HUES48 (cell line): ENCODE results near the gene ENPP3.

Source experiments
- H3K27ac ChIP-seq: one replicate; pipeline ENCODE4 v1.7.0; 2013; ENCODE audit warnings: low read depth, low read length, inconsistent platforms
- H3K27me3 ChIP-seq: 2 replicates; pipeline ENCODE4 v1.6.1; 2013; ENCODE audit warnings: mild to moderate bottlenecking, low read length; ENCODE audit not compliant: control insufficient read depth, insufficient read depth
- H3K36me3 ChIP-seq: 2 replicates; pipeline ENCODE4 v1.6.1; 2013; ENCODE audit warnings: low read length; ENCODE audit not compliant: control insufficient read depth, insufficient read depth
- H3K4me1 ChIP-seq: 2 replicates; pipeline ENCODE4 v1.6.1; 2013; ENCODE audit warnings: mild to moderate bottlenecking, low read length; ENCODE audit not compliant: control insufficient read depth, insufficient read depth
- H3K4me3 ChIP-seq: 2 replicates; pipeline ENCODE4 v1.5.1; 2013; ENCODE audit warnings: mild to moderate bottlenecking, low read depth, low read length
- H3K9ac ChIP-seq: 2 replicates; pipeline ENCODE4 v1.6.1; 2013; ENCODE audit warnings: mild to moderate bottlenecking, low read depth, low read length, moderate library complexity
- H3K9me3 ChIP-seq: 2 replicates; pipeline ENCODE4 v1.6.1; 2013; ENCODE audit warnings: low read length; ENCODE audit not compliant: control insufficient read depth, insufficient read depth

Gene ENPP3

DNA sequence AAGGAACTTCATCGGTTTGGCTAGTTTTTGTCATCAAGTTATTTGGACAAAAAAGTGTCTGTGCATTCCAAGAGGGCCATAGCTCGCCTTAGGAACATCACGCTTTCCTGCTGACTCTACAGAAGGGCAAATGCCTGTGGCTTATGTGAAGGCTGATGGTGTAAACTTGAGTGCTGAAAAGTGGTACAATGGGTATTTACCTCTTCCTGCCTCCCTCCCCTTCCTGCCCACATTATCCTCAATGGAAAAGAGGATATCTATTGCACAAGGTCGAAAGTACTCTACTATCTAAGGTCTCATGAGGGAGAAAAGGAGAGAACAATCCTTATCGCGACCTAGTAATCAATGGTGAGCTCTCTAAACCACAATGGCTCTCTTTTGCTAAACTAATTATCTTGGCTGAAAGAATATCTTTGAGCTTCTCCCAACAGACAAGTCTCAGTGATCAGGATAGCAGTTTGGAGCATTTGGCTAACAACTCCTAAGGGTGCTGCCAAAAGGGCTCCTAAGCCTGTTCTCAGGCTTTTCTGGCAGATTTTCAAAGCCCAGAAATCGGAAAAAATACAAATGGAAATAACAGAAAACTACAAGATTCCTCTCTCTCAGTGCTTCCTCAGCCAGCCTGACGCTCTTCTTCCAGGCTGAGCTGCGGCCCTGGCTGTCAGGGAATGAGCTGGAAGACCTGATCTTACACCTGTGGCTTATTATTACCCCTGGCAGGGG is 128.1 kb downstream of the ENPP3 start:
- no peaks in the 10 kb centered on the region for H3K9me3 ChIP-seq
- no peaks in the 10 kb centered on the region for H3K36me3 ChIP-seq
- no peaks in the 10 kb centered on the region for H3K27me3 ChIP-seq
- no peak overlapping the region for H3K4me3 ChIP-seq
- H3K9ac ChIP-seq: no peak overlapping the region
- H3K4me1 ChIP-seq: peaks cover 4% of the 10 kb centered on the region; the same call in 1 of the 2 replicates
- H3K27ac ChIP-seq: peak overlapping the region; percentile 40

DNA sequence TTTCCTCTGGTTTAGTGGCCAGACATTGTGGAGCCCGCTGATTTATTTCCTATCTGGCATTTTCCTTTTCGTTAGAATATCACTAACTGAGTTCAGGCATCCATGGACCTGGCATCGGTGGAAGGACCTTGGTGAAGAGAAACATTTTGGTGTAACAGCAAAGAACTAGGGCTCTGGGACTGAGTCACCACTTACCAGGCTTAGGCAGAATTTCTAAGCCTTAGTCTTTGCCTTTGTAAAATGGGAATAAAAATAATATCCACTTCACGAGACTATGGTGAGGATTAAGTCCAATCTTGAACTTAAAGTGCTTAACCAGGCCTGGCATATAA is 128.7 kb downstream of the ENPP3 start:
- Histone ChIP-seq H3K4me1 (peaks cover 4% of the 10 kb centered on the region; the same call in 1 of the 2 replicates), H3K4me3 (no peak overlapping the region), H3K9me3 (no peaks in the 10 kb centered on the region), H3K27ac (peak overlapping the region; percentile 40), H3K36me3 (no peaks in the 10 kb centered on the region), H3K9ac (no peak overlapping the region), H3K27me3 (no peaks in the 10 kb centered on the region)

DNA sequence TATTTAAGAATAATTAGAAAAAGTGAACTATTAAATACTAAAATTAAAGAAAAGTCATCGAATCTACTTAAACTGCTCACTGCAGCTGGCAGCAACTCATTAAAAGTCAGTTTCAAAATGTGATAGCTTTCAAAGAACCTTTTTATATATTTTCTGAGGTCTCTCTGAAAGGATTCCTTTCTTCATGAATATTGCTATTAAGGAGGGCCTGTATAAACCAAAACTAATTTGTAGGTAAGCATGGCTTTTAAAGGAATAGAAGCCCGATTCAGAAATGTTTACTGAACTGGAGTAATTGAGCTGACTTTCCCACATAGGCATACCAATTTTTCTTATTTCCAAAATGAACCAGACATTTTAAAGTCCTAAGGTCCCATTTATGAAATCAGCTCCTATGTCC is 129.5 kb downstream of the ENPP3 start:
- Histone ChIP-seq H3K36me3 (no peaks in the 10 kb centered on the region), H3K9me3 (no peaks in the 10 kb centered on the region), H3K27ac (no peak overlapping the region), H3K9ac (no peak overlapping the region), H3K4me3 (no peak overlapping the region), H3K4me1 (peaks cover 4% of the 10 kb centered on the region; the same call in 1 of the 2 replicates), H3K27me3 (no peaks in the 10 kb centered on the region)

GRCh38 chr6:131768964-131769363 is 131.9 kb downstream of the ENPP3 start:
- no peaks in the 10 kb centered on the region for H3K9me3 ChIP-seq
- H3K9ac ChIP-seq: no peak overlapping the region
- no peaks in the 10 kb centered on the region for H3K36me3 ChIP-seq
- no peak overlapping the region for H3K4me3 ChIP-seq
- H3K27ac ChIP-seq: no peak overlapping the region
- peaks cover 4% of the 10 kb centered on the region; the same call in 1 of the 2 replicates for H3K4me1 ChIP-seq
- H3K27me3 ChIP-seq: no peaks in the 10 kb centered on the region

GRCh38 chr6:131769385-131770141 is 132.5 kb downstream of the ENPP3 start:
- no peaks in the 10 kb centered on the region for H3K27me3 ChIP-seq
- H3K9me3 ChIP-seq: no peaks in the 10 kb centered on the region
- H3K36me3 ChIP-seq: no peaks in the 10 kb centered on the region
- no peak overlapping the region for H3K27ac ChIP-seq
- peaks cover 4% of the 10 kb centered on the region; the same call in 1 of the 2 replicates for H3K4me1 ChIP-seq
- H3K9ac ChIP-seq: no peak overlapping the region
- no peak overlapping the region for H3K4me3 ChIP-seq

GRCh38 chr6:131770776-131771175 is 133.7 kb downstream of the ENPP3 start:
- no peaks in the 10 kb centered on the region for H3K27me3 ChIP-seq
- no peaks in the 10 kb centered on the region for H3K36me3 ChIP-seq
- no peak overlapping the region for H3K27ac ChIP-seq
- no peaks in the 10 kb centered on the region for H3K9me3 ChIP-seq
- no peaks in the 10 kb centered on the region for H3K4me1 ChIP-seq
- H3K9ac ChIP-seq: no peak overlapping the region
- H3K4me3 ChIP-seq: no peak overlapping the region

- no peaks in the 10 kb centered on the region for H3K27me3 ChIP-seq
- H3K4me3 ChIP-seq: no peak overlapping the region
- no peaks in the 10 kb centered on the region for H3K4me1 ChIP-seq
- no peak overlapping the region for H3K27ac ChIP-seq
- H3K36me3 ChIP-seq: no peaks in the 10 kb centered on the region
- H3K9ac ChIP-seq: no peak overlapping the region
- no peaks in the 10 kb centered on the region for H3K9me3 ChIP-seq
Observed at GRCh38 chr6:131773284-131773950, 136.3 kb downstream of the ENPP3 start.

DNA sequence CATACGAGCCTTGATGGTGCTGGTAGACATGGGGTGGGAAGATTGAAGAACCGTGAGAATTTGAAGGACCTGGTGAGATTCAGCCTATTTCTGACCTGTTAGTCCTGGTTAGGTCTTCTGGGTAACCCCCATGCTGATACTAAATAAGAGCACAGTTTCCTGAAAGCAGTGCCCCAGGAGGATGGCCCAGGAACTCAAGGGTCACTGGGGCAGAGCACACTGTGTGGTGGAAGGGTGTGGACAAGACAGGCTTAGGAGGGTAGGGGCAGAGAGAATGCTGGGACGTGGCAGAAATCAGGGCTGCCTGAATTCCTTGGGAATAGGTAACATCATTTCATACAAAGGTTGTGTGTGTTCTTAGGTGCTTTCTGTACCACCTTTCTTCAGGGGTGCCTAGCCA is 138.8 kb downstream of the ENPP3 start:
- no peaks in the 10 kb centered on the region for H3K9me3 ChIP-seq
- H3K36me3 ChIP-seq: no peaks in the 10 kb centered on the region
- no peak overlapping the region for H3K4me3 ChIP-seq
- no peak overlapping the region for H3K9ac ChIP-seq
- no peaks in the 10 kb centered on the region for H3K4me1 ChIP-seq
- no peak overlapping the region for H3K27ac ChIP-seq
- no peaks in the 10 kb centered on the region for H3K27me3 ChIP-seq

- Histone ChIP-seq H3K4me3 (no peak overlapping the region), H3K27ac (no peak overlapping the region)
Observed at GRCh38 chr6:131776985-131777384, 139.9 kb downstream of the ENPP3 start.

DNA sequence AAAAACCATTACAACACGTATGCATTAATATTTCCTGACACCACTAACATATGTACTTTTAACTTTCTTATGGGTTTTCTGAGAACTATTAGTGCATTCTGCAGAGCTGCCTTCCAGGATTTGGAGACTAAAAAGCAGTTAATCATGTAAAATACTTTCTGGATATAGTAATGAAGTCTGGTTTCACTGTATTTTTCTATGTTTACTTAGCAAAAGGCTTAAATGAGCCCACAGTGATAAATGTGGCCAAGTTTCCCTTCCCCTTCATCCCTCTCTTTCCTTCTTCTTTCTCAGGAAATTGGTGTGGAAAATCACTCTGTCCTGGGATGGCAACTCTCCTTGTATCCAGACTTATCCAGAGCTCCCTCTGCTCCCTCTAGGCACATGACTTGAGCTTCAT is 141.1 kb downstream of the ENPP3 start:
- H3K27ac ChIP-seq: no peak overlapping the region
- no peak overlapping the region for H3K4me3 ChIP-seq
- no peaks in the 10 kb centered on the region for H3K27me3 ChIP-seq
- H3K36me3 ChIP-seq: no peaks in the 10 kb centered on the region
- no peaks in the 10 kb centered on the region for H3K9me3 ChIP-seq
- H3K4me1 ChIP-seq: no peaks in the 10 kb centered on the region
- no peak overlapping the region for H3K9ac ChIP-seq

More at GRCh38 chr6:131776985-131777384, 139.9 kb downstream of the ENPP3 start:
- H3K9me3 ChIP-seq: no peaks in the 10 kb centered on the region
- H3K9ac ChIP-seq: no peak overlapping the region
- no peaks in the 10 kb centered on the region for H3K36me3 ChIP-seq
- no peaks in the 10 kb centered on the region for H3K27me3 ChIP-seq
- H3K4me1 ChIP-seq: no peaks in the 10 kb centered on the region

DNA sequence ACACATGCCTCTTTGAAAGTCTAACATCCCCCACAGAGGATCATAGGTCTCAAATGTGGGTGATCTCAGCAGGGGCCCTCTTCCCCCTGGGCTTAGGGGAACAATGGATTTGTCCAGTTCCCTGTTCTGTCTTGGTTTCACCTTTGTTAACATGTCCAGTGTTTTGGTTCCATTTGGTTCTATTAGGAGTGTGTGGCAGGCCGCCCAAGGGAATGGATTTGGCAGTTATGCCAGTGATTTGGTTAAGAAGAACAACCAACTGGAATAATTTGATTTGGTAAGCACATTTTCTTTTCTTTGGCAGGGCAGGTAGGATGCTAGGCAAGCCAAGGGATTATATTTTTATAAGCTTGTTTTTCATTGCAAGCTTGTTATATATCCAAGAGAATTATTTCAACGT is 142.2 kb downstream of the ENPP3 start:
- Histone ChIP-seq H3K27ac (no peak overlapping the region), H3K9me3 (no peaks in the 10 kb centered on the region), H3K27me3 (no peaks in the 10 kb centered on the region), H3K36me3 (no peaks in the 10 kb centered on the region), H3K4me1 (no peaks in the 10 kb centered on the region), H3K9ac (no peak overlapping the region), H3K4me3 (no peak overlapping the region)
